ENCODE data around the gene BPIFB1. TPM values are rescaled to one million over a fixed set of nuclear protein-coding genes. Genes with fewer than 3 reads are reported as not detected.

The BPIFB1 gene
- total RNA-seq, 1 donor from 2014 or later, result 158 TPM

GRCh38 chr20:33299111-33299603 lies 16.1 kb downstream of the BPIFB1 start:
- DNase-seq, result peak; percentile 65

GRCh38 chr20:33301192-33301930 lies 18.3 kb downstream of the BPIFB1 start:
- no peak for DNase-seq

GRCh38 chr20:33303595-33303994 lies 20.6 kb downstream of the BPIFB1 start:
- no peak for DNase-seq

- no peak for DNase-seq
These were observed 21.0 kb downstream of the BPIFB1 start for GRCh38 chr20:33304046-33304445.

GRCh38 chr20:33305589-33306057 lies 22.6 kb downstream of the BPIFB1 start:
- no peak for DNase-seq

GRCh38 chr20:33306228-33306627 lies 23.2 kb downstream of the BPIFB1 start:
- no peak for DNase-seq

GRCh38 chr20:33306807-33307206 lies 23.8 kb downstream of the BPIFB1 start:
- DNase-seq, result no peak

GRCh38 chr20:33308668-33309067 lies 25.7 kb downstream of the BPIFB1 start:
- DNase-seq, result no peak

- DNase-seq, result no peak
These were observed 26.6 kb downstream of the BPIFB1 start for GRCh38 chr20:33309631-33310030.

- DNase-seq, result no peak
These were observed 27.4 kb downstream of the BPIFB1 start for GRCh38 chr20:33310327-33310899.

GRCh38 chr20:33311011-33311410 lies 28.0 kb downstream of the BPIFB1 start:
- no peak for DNase-seq

- no peak for DNase-seq
These were observed 29.0 kb downstream of the BPIFB1 start for GRCh38 chr20:33311996-33312395.

GRCh38 chr20:33312583-33312982 lies 29.6 kb downstream of the BPIFB1 start:
- DNase-seq, result no peak

GRCh38 chr20:33313686-33314314 lies 30.8 kb downstream of the BPIFB1 start:
- no peak for DNase-seq

GRCh38 chr20:33316343-33316742 lies 33.3 kb downstream of the BPIFB1 start:
- no peak for DNase-seq

GRCh38 chr20:33316958-33317357 lies 33.9 kb downstream of the BPIFB1 start:
- DNase-seq, result no peak

GRCh38 chr20:33317424-33318095 lies 34.5 kb downstream of the BPIFB1 start:
- no peak for DNase-seq

GRCh38 chr20:33318096-33318429 lies 35.0 kb downstream of the BPIFB1 start:
- DNase-seq, result no peak

GRCh38 chr20:33320006-33320405 lies 37.0 kb downstream of the BPIFB1 start:
- DNase-seq, result no peak

GRCh38 chr20:33322456-33322855 lies 39.4 kb downstream of the BPIFB1 start:
- no peak for DNase-seq

- no peak for DNase-seq
These were observed 40.2 kb downstream of the BPIFB1 start for GRCh38 chr20:33323236-33323635.

GRCh38 chr20:33325350-33325749 lies 42.3 kb downstream of the BPIFB1 start:
- no peak for DNase-seq

Data from tongue (tissue), 2 donors.